ENCODE results near the gene MAML3. TPM values are rescaled to one million over a fixed set of nuclear protein-coding genes. Genes with fewer than 3 reads are reported as not detected.

The MAML3 gene
- total RNA-seq, 1 donor from 2014 or later = 8.1 TPM

DNA sequence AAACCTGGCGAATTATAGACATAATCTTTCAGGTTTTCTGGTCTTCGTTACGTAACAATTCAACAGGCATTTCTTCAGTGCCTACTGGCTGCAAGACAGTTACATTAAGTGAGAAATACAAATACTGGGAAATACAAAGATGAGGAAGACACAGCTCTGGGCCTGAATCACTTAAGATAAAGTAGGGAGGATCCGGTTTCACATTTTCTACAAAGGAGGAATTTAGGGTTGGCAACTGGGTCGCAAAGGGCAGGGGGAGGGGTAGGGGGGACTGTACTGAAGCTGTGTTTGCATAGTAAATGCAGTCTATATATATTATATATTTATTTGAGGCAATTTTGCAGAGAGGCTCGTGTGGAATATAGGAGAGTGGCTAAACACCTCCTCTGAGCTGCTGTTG is 107.4 kb downstream of the MAML3 start:
- Mint-ChIP-seq H3K27ac (ENCODE audit: unreplicated experiment) (peak overlapping the region; percentile 81), H3K9me3 (ENCODE audit: unreplicated experiment) (no peaks in the 10 kb centered on the region)
- H2AFZ ChIP-seq (ENCODE audit: low read depth, low read length) = no peak overlapping the region

DNA sequence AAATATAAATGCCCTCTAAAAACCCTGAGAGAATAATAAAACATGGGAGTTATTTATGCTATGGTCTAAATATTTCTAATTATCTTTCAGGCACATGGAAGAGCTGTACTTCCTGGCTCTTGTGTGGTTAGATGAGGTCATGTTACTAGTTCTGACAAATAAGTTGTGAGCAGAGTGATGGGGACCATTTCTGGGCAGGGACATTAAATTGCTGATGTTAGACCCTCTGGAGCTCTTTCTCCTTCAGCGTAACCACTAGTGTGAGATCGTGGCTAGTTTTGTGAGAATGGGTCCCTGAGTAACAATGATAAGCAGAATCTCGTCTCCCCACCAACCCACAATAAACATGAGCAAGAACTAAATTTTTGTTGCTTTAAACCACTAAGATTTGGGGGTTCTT is 108.0 kb downstream of the MAML3 start:
- Histone ChIP-seq H4K20me1 (ENCODE audit: insufficient read depth, low read length) (no peaks in the 10 kb centered on the region), H3K27me3 (ENCODE audit: insufficient read depth, low read length) (no peaks in the 10 kb centered on the region), H3K36me3 (ENCODE audit: insufficient read depth, low read length) (no peaks in the 10 kb centered on the region), H3K9ac (ENCODE audit: low read length) (no peak overlapping the region), H3K4me2 (ENCODE audit: low read length) (no peak overlapping the region), H3K4me1 (ENCODE audit: insufficient read depth, low read length) (peaks cover 19% of the 10 kb centered on the region), H3K79me2 (ENCODE audit: insufficient read depth, low read length) (no peaks in the 10 kb centered on the region), H3K9me3 (ENCODE audit: insufficient read depth, low read depth, low read length) (no peaks in the 10 kb centered on the region), H3K4me3 (ENCODE audit: insufficient read depth, low read depth, low read length) (no peak overlapping the region), H2AFZ (ENCODE audit: low read depth, low read length) (no peak overlapping the region), H3K27ac (ENCODE audit: low read depth, low read length) (no peak overlapping the region)
- H3K36me3 Mint-ChIP-seq (ENCODE audit: low read depth, unreplicated experiment) = no peaks in the 10 kb centered on the region
- FAIRE-seq (no peak), DNase-seq (ENCODE audit: low read depth) (no peak)
- H3K4me3 Mint-ChIP-seq (ENCODE audit: unreplicated experiment) = no peak overlapping the region
- no peaks in the 10 kb centered on the region for H3K27me3 Mint-ChIP-seq (ENCODE audit: low read depth, unreplicated experiment)
- no peaks in the 10 kb centered on the region for H3K9me3 Mint-ChIP-seq (ENCODE audit: unreplicated experiment)
- no peak for TF ChIP-seq EZH2 (IDR thresholded peaks at IDR 0.05; ENCODE audit: insufficient read depth, low read length)
- TF ChIP-seq, protein P1, sequence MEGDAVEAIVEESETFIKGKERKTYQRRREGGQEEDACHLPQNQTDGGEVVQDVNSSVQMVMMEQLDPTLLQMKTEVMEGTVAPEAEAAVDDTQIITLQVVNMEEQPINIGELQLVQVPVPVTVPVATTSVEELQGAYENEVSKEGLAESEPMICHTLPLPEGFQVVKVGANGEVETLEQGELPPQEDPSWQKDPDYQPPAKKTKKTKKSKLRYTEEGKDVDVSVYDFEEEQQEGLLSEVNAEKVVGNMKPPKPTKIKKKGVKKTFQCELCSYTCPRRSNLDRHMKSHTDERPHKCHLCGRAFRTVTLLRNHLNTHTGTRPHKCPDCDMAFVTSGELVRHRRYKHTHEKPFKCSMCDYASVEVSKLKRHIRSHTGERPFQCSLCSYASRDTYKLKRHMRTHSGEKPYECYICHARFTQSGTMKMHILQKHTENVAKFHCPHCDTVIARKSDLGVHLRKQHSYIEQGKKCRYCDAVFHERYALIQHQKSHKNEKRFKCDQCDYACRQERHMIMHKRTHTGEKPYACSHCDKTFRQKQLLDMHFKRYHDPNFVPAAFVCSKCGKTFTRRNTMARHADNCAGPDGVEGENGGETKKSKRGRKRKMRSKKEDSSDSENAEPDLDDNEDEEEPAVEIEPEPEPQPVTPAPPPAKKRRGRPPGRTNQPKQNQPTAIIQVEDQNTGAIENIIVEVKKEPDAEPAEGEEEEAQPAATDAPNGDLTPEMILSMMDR (IDR thresholded peaks at IDR 0.05; ENCODE audit: insufficient read depth, low read depth, low read length) = no peak
- H3K27ac Mint-ChIP-seq (ENCODE audit: unreplicated experiment) = peak overlapping the region; percentile 81
- peaks cover 50% of the 10 kb centered on the region for H3K4me1 Mint-ChIP-seq (ENCODE audit: low read depth, unreplicated experiment)

More for the DNA sequence above, 107.4 kb downstream of the MAML3 start:
- no peak for FAIRE-seq
- H3K4me2 ChIP-seq (ENCODE audit: low read length) = no peak overlapping the region
- DNase-seq (ENCODE audit: low read depth) = no peak
- H3K27ac ChIP-seq (ENCODE audit: low read depth, low read length) = no peak overlapping the region
- no peak overlapping the region for H3K4me3 ChIP-seq (ENCODE audit: insufficient read depth, low read depth, low read length)
- H3K36me3 Mint-ChIP-seq (ENCODE audit: low read depth, unreplicated experiment) = no peaks in the 10 kb centered on the region
- H3K27me3 Mint-ChIP-seq (ENCODE audit: low read depth, unreplicated experiment) = no peaks in the 10 kb centered on the region
- H3K27me3 ChIP-seq (ENCODE audit: insufficient read depth, low read length) = no peaks in the 10 kb centered on the region
- H3K4me3 Mint-ChIP-seq (ENCODE audit: unreplicated experiment) = no peak overlapping the region
- no peak overlapping the region for H3K9ac ChIP-seq (ENCODE audit: low read length)
- no peaks in the 10 kb centered on the region for H3K36me3 ChIP-seq (ENCODE audit: insufficient read depth, low read length)
- no peak for TF ChIP-seq EZH2 (IDR thresholded peaks at IDR 0.05; ENCODE audit: insufficient read depth, low read length)
- TF ChIP-seq, protein P1 (IDR thresholded peaks at IDR 0.05; ENCODE audit: insufficient read depth, low read depth, low read length) = no peak
- peaks cover 19% of the 10 kb centered on the region for H3K4me1 ChIP-seq (ENCODE audit: insufficient read depth, low read length)
- no peaks in the 10 kb centered on the region for H3K9me3 ChIP-seq (ENCODE audit: insufficient read depth, low read depth, low read length)
- no peaks in the 10 kb centered on the region for H4K20me1 ChIP-seq (ENCODE audit: insufficient read depth, low read length)
- no peaks in the 10 kb centered on the region for H3K79me2 ChIP-seq (ENCODE audit: insufficient read depth, low read length)
- H3K4me1 Mint-ChIP-seq (ENCODE audit: low read depth, unreplicated experiment) = peaks cover 50% of the 10 kb centered on the region

DNA sequence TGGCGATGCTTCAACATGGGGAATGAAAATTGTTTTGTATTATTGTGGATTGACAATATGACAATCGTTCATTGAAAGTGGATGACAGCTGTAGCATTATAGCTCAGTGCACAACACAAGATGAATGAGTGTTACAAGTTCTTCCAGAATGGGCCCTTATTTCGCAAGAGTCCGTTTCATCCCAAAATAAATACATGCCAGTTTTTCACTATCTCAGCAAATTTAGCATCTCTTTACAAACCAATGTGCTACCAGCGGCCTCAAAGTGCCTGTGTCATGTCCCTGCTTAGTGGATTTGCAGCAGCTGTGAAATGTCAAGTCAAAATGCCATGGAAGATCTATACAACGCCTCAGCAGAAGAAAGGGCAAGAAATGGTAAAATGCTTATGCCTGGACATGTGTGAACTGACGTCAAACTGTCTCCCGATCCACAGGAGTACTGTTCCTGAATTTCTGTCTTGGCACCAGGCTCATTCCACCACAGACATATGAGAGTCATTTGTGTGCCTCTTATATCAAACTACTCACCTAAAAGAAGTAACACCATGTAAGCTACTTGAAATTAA is 109.6 kb downstream of the MAML3 start:
- H3K4me3 ChIP-seq (ENCODE audit: insufficient read depth, low read depth, low read length) = no peak overlapping the region
- H3K79me2 ChIP-seq (ENCODE audit: insufficient read depth, low read length) = no peaks in the 10 kb centered on the region
- H3K36me3 Mint-ChIP-seq (ENCODE audit: low read depth, unreplicated experiment) = no peaks in the 10 kb centered on the region
- no peak for FAIRE-seq
- no peak overlapping the region for H3K27ac Mint-ChIP-seq (ENCODE audit: unreplicated experiment)
- no peaks in the 10 kb centered on the region for H3K9me3 Mint-ChIP-seq (ENCODE audit: unreplicated experiment)
- H3K4me2 ChIP-seq (ENCODE audit: low read length) = no peak overlapping the region
- H3K9ac ChIP-seq (ENCODE audit: low read length) = no peak overlapping the region
- no peaks in the 10 kb centered on the region for H3K36me3 ChIP-seq (ENCODE audit: insufficient read depth, low read length)
- DNase-seq (ENCODE audit: low read depth) = no peak
- no peak overlapping the region for H2AFZ ChIP-seq (ENCODE audit: low read depth, low read length)
- H3K4me3 Mint-ChIP-seq (ENCODE audit: unreplicated experiment) = no peak overlapping the region
- no peak overlapping the region for H3K27ac ChIP-seq (ENCODE audit: low read depth, low read length)
- H4K20me1 ChIP-seq (ENCODE audit: insufficient read depth, low read length) = no peaks in the 10 kb centered on the region
- H3K27me3 ChIP-seq (ENCODE audit: insufficient read depth, low read length) = no peaks in the 10 kb centered on the region
- H3K9me3 ChIP-seq (ENCODE audit: insufficient read depth, low read depth, low read length) = no peaks in the 10 kb centered on the region
- peaks cover 15% of the 10 kb centered on the region for H3K4me1 ChIP-seq (ENCODE audit: insufficient read depth, low read length)
- H3K4me1 Mint-ChIP-seq (ENCODE audit: low read depth, unreplicated experiment) = peaks cover 45% of the 10 kb centered on the region
- TF ChIP-seq EZH2 (IDR thresholded peaks at IDR 0.05; ENCODE audit: insufficient read depth, low read length) = no peak
- TF ChIP-seq, protein P1 (IDR thresholded peaks at IDR 0.05; ENCODE audit: insufficient read depth, low read depth, low read length) = no peak
- no peaks in the 10 kb centered on the region for H3K27me3 Mint-ChIP-seq (ENCODE audit: low read depth, unreplicated experiment)

Measured in astrocyte (in vitro differentiated cells and primary cell).